Renal pelvis (tissue), 4 donors: ENCODE data around the gene KRT24. TPM values are rescaled to one million over a fixed set of nuclear protein-coding genes. Genes with fewer than 3 reads are reported as not detected.

Experiments
- DNase-seq: peaks from one replicate; pipeline ENCODE4 v3.0.0-alpha.2; 2013
- polyA plus RNA-seq, 3 donors: library from polyadenylated mRNA; unstranded; fragments of 120-200 nt; gene quantifications; one replicate each; pipeline ENCODE4 v1.2.1, GENCODE V29; 2013; ENCODE audit not compliant: insufficient read length in 3 of 3

KRT24 gene
- polyA plus RNA-seq, 3 donors: 0.09 TPM; not detected in 2

DNA sequence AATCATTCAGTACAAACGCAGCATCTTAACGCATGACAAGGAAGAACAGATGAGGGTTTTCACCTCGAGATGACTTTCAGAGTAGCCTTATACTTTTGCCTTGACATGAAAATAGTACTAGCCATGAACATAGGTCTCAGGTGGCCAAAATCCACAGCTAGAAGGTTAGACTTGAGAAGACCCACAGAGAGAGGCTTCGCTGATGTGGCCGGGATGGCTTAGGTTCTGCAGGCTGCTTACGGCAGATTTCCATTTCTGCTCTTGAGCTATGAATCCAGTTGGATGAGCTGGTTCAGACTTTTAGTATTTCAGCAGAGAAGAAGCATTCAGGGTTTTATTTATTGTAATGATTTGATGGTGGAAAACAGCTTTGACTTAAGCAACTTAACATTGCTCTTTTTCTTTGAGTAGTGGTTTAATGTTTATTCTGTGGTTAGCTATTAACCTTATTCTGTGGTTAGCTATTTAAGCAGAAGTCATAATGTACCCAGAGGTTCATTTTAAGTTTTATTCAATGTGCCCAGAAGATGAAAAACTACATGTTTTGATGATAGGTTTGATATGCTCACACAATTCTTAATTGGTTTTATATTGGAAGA, 7.6 kb downstream of the KRT24 start:
- no peak for DNase-seq

DNA sequence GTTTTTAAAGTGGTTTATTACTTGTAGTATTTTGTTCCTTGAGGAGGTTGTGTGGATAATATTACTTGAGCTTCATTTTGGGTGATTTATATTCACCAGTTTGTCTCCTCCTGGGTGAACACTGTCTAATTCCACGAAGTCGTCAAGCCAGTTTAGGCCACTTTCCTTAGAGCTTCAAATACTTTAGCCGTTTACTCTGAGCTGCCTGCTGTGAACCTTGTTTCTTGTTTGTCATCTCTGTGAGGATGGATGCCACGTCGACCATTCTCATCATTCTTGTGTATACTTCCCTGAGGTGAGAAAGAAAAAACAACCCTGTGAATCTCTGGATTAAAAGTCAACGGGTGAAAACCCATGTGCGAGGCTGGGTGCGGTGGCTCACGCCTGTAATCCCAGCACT, 9.0 kb downstream of the KRT24 start:
- DNase-seq: peak; percentile 12

DNA sequence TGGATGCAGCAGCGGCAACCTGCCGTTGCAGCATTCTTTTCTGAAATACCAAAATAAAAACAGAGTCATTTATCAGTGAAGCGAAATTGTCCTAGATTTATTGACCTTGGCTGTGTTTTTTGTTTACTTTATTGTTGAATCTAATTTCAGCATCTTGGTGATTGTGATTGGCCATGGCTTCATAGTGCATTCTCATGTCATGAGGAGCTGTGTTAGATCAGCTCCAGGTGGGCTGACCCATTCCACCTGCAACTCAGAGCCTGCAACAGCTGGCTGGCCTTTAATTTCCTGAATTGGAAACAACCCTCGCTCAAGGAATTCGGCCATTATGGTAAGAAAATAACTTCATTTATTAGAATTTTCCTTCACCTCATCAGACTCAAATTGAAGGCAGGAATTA, 16.4 kb downstream of the KRT24 start:
- DNase-seq: no peak

DNA sequence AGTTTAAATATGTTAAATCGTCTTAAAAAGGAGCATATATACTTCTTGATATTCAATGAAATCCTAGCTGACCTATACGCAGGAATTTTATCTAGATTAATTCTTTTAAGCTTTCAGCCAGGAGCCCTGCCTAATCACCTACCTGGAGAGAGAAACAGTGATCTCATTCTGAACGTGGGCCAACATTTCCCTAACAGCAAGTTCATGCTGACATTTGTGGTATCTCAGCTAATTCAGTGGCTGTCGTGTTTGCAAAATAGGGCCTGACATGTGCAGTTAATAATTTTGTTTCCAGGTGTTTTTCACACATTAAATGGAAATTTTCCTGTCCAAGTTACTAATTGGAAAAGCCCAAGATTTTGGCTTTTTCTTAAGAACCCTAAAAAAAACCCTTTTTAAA, 17.4 kb downstream of the KRT24 start:
- DNase-seq: no peak

DNA sequence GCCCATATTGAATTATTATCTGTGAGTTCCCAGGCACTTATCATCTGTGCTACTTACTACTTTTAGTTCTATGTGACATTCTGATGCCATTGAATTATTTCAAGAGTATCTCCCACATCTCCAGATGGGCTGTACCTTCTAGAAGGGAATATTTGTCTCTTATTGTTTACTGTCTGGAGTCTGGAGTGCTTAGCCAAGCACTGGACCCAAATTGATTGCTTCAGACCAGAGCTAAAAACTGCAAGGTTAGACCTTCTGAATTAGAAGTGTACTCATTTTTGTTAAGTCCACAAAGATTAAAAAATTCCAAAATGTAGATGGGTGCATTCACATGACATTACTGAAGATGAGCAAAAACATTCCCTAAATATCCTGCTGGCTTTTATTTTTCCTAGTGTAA, 22.6 kb downstream of the KRT24 start:
- no peak for DNase-seq

DNA sequence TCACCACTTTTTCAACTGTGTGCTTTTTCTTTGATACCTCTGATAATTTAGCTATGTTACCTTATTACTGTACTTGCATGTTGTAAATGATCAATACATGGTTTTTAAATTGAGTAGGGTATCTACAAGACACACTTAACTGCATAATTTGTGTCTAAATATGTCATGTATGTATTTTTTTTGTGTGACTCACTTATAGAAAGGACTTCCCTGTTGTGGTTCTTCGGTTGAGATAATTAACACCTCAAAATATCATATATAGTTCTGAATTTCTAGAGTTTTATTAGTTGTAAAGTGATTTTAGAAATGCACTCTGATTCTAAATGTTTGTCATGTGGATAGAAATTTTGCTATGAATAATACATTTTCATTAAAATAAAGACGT, 24.0 kb downstream of the KRT24 start:
- DNase-seq: no peak

DNA sequence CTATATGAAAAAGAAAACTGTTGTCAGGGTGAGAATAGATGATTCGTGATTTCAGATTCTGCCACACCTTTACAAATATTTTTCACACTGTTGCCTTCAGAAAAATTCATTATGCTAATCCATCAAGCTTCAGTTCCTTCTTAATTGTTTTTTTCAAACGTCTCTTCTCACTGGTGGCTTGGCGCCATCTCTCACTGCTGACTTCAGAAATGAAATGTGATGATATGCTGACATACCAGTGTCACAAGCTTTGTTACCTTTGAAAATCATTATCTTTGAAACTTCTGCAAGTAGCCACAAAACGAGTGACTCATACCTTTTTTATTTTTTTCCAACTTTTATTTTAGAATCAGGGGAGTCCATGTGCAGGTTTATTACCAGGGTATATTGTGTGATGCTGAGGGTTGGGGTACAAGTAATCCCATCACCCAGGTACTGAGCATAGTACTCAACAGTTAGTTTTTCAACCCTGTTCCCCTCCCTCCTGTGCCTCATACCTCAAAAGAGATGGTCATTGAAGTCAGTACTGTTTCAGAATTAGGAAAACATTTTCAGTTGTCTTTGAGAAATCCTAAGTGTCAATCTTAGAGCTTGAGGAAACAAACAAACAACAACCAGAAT, 24.5 kb downstream of the KRT24 start:
- no peak for DNase-seq

DNA sequence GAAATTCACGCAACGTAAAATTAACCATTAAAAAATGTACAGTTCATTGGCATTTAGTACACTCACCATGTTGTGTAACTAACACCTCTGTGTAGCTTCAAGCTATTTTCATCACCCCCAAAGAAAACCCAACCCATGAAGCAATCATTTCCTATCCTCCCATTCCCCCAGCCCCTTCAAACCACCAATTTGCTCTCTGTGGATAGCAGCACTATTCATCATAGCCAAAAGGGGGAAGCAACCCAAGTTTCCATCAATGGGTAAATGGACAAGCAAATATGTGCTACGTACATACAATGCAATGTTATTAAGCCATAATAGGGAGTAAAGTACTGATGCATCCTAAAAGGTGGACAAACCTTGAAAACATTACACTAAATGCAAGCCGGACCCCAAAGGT, 27.6 kb downstream of the KRT24 start:
- DNase-seq: no peak

DNA sequence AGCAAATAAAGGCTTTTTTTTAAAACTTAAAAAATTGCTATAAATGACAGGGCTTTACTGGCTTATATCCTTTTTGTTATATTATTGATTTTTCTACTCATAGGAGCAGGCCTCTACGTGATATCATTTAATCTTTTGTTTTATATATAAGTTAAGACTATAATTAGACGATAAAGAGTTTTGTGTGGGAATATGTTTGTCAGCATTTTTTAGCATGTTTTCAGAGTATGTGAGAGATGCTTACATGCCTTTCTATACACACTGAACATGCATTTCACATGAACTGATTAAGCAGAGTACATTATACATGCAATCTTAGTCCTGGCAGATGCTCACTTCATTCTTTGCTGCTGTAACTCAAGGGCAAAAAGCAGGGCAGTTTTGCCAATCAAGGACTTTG, 30.9 kb downstream of the KRT24 start:
- DNase-seq: no peak

DNA sequence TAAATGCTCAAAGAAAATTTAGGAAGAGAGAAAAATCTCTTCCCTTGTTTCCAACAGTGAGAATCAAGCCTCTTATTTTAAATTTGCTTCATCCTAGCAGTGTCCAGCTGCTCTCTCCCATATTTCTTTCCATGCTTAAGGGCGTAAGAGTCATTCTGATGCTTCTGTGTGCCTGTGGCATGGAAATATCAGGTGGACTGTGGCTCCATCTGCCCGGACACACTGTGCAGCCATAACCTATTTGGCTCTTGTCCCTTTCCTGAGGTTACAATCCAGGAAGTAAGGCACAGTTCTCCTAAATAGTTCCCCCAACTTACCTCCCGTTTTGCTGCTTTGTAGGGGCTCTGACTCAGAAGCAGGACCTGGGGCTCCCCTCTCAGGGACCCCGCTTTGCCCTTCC, 32.3 kb downstream of the KRT24 start:
- no peak for DNase-seq

DNA sequence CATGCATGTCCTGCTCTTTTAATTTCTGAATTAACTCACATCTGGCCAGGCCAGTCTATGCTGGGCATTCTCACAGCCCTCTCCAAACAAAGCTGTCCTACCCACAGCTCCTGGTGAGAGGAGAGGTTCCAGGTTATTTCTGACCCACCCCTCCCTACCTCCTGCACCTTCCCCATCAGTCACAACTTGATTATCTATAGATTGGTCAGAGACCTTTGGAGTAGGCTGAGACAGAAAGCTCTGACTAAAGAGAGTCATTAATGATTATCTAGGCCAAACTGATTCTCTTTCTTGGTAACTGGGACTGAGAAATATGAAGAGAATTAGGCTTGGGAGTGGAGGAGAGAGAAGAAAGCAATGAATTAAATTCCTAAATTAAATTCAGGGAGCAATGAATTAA, 37.2 kb downstream of the KRT24 start:
- no peak for DNase-seq

DNA sequence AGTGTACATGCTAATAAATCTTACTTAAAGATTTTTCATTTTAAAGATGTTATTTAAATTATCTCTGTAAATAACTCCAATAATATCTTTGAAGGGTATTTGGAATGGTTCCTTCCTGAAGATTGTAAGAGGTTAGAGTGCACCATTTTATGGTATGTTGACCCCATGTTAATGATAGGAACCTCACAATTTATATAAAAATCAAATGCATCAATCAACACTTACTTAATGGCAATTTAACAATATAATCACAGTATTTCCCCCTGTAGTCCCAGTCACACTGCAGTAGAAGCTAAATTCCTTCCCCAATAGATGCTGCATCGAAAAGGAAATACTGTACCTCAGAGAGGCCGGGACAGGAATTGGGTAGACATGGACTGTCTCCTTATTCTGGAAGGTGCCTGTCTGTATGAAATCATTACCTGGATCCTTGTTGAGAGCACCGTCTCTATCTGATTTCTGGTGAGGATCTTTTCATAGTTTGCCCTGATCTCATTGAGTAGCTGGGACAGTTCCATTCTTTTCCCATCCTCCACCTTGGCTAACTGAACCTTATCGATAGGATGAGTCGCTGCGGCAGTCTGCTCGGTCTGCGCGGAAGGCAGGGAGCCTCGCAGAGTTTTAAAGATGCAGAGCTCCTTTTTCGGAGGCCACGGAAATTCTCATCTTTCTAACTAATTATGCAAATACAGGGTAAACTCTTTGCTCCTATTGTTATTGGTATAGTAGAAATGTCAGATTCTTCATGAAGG, 38.8 kb downstream of the KRT24 start, which contains the start of gene KRT222:
Gene KRT222 (minus strand): TSS at position 596 of the 752 bp plus-strand sequence. CDS start 78 bp downstream, at position 518.
- no peak for DNase-seq

DNA sequence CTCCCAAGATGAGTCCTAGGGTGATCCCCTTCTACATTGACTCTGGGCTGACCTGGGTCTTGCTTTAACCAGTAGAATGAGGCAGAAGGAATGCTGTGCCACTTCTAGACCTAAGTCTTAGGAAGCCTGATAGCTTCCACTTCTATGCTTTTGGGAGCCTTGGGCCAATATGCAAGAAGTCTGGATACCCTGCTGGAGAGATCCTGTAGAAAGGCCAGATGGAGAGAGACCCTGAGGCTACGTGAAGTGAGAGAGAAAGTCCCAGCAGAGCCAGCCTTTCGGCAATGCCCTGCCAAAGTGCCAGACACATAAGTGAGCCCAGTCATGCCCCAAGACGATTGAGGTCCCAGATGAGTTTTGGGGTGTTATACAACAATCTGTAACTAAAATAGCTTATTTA, 40.3 kb downstream of the KRT24 start:
- DNase-seq: no peak

DNA sequence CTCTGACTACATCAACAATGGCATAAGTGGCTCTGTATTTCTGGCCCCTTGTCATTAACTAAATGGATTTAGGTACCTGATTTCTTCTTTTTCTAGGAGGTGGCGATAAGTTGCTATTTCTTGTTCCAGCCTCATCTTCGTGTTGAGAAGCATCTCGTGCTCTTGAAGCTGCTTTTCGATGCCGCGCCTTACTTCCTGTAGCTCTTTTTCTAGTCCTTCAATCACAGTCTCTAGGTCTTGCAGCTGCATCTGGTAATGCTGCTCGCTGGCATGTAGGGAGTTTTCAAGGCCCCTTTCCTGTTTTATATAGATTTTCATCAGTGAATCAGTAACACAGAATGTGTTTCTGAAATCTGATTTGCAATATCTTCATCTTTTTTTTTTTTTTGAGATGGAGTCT, 43.6 kb downstream of the KRT24 start:
- DNase-seq: no peak

DNA sequence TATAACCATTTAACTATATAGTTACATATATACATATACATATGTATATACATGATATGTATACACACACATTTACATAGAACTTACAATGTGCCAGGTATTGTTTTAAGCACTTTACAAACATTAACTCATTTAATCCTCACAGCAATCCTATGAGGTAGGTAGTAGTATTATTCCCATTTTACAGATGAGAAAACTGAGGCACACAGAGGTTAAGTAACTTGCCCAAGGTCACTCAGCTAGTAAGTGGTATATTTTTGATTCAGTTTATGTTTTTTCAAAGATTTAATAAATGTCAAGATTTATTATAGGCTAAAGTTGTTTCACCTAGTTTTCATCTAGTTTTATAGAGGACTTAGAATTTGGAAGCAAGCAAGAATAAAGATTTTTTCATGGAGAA, 45.2 kb downstream of the KRT24 start:
- DNase-seq: no peak

DNA sequence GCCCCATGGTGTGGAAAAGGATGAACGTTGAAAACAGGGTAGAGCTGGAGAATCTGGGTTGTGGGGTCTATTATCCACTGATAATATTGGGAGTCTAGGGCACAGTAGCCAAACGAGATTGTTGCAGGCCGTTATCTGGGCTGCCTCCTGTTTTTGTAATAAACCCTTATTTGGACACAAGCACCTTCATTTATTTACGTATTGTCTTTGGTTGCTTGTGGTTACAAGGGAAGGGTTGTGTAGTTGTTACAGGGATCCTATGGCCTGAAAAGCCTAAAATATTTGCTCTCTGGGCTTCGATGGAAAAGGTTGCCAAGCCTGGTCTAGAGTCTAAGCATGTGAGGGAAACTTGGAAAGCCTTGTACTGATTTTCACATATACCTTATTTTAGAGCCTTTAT, 51.6 kb downstream of the KRT24 start:
- DNase-seq: no peak

DNA sequence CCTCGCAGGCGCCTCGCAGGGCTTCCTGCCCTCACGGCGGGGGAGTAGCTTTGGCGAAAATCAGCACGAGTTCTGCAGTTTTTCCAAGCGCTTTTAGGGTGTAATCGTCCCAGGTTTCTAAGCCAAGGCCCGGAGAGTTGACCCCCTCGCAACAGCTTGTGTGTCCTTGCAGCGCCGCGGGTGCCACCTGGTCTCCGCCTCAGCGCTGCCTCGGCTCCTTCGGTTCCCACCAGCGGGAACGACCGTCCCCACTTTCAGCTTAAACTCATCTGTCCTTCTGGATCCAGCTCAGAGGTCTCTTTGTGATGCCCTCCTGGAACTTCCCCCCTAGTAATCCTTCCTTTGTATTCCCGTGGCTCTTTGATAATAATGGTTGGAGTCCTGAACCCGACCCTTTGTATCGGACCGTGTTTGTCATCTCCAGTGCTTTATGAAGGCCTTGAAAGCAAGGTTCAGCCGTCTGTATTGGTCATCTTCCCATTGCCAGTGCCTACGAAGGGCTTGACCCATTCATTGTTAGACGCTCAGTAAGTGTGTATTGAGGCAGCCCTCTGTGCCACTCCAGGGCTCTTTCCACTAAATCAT, 55.1 kb downstream of the KRT24 start:
- no peak for DNase-seq

Other genes with a start within 250 kb of the KRT24 start
- under 1 TPM in 2 of 3 donors, not detected in 1; 0.01 to 0.08 TPM for gene TNS4, start 202.1 kb downstream of the KRT24 start, polyA plus RNA-seq
- gene CCR7, start 138.3 kb downstream of the KRT24 start, polyA plus RNA-seq: under 1 TPM; 0.24 to 0.65 (median 0.54) TPM
- 100 to 1,000 TPM; 226 to 262 (median 254) TPM for gene SMARCE1, start 55.9 kb downstream of the KRT24 start, polyA plus RNA-seq
- gene KRT222, start 38.6 kb downstream of the KRT24 start, polyA plus RNA-seq: under 1 TPM in 2 of 3 donors, not detected in 1; 0.17 to 0.21 TPM
- gene KRT25, start 51.6 kb upstream of the KRT24 start, polyA plus RNA-seq: not detected
- gene KRT26, start 68.4 kb upstream of the KRT24 start, polyA plus RNA-seq: not detected
- gene KRT27, start 78.8 kb upstream of the KRT24 start, polyA plus RNA-seq: under 1 TPM in 1 of 3 donors, not detected in 2; 0.30 TPM
- gene KRT28, start 96.2 kb upstream of the KRT24 start, polyA plus RNA-seq: not detected
- gene KRT10, start 118.9 kb upstream of the KRT24 start, polyA plus RNA-seq: 10 to 100 TPM; 41.9 to 48.9 (median 45.9) TPM
- under 1 TPM in 2 of 3 donors, not detected in 1; 0.19 to 0.36 TPM for gene KRT12, start 163.5 kb upstream of the KRT24 start, polyA plus RNA-seq
- under 1 TPM; 0.17 to 0.80 (median 0.36) TPM for gene KRT20, start 181.5 kb upstream of the KRT24 start, polyA plus RNA-seq
- under 1 TPM; 0.71 to 1.00 (median 0.91) TPM for gene KRT23, start 233.9 kb upstream of the KRT24 start, polyA plus RNA-seq